OCI-LY7 (cell line): Measurements from ENCODE around the gene NOM1. TPM values are rescaled to one million over a fixed set of nuclear protein-coding genes. Genes with fewer than 3 reads are reported as not detected.

ENCODE experiments used
- BruUV-seq: library from RNA; stranded (reverse); fragments of 400-500 nt; replicated peaks from 2 replicates; lab custom pipeline; 2021; lab: Mats Ljungman, UMichigan
- CTCF ChIA-PET: fragments of 300-600 bp; sonication (Branson Sonifier 250); formaldehyde crosslinking; loops from one replicate; lab custom pipeline; 2022; ENCODE audit warnings: antibody characterized with exemption; ENCODE audit not compliant: unreplicated experiment; lab: Charles Lee
- POLR2A ChIA-PET: fragments of 300-600 bp; sonication (Branson Sonifier 250); formaldehyde crosslinking; loops from one replicate; lab custom pipeline; 2022; ENCODE audit warnings: antibody characterized with exemption; lab: Charles Lee
- DNase-seq: peaks from one replicate; pipeline ENCODE4 v3.0.0-alpha.2; 2015; ENCODE audit warnings: low spot score
- H2AFZ ChIP-seq: fragments of 200-600 bp; sonication (generic), shearing (Covaris generic); 2 replicates; pipeline ENCODE4 v1.6.1; 2014; ENCODE audit warnings: mild to moderate bottlenecking, antibody characterized with exemption, low read length, moderate library complexity
- H3K27ac ChIP-seq: fragments of 200-600 bp; sonication (generic); 2 replicates; pipeline ENCODE4 v1.5.1; 2014; ENCODE audit warnings: mixed run types, low read depth, mild to moderate bottlenecking, moderate library complexity, low read length, inconsistent platforms; ENCODE audit not compliant: poor library complexity, severe bottlenecking
- H3K36me3 ChIP-seq: fragments of 200-600 bp; sonication (generic); 2 replicates; pipeline ENCODE4 v1.6.1; 2014; ENCODE audit warnings: mild to moderate bottlenecking, antibody characterized with exemption, low read length, moderate library complexity, mixed read lengths; ENCODE audit not compliant: insufficient read depth
- H3K4me1 ChIP-seq: fragments of 200-600 bp; sonication (generic); 2 replicates; pipeline ENCODE4 v1.5.1; 2014; ENCODE audit warnings: mild to moderate bottlenecking, low read length; ENCODE audit not compliant: insufficient read depth, poor library complexity, severe bottlenecking
- H3K4me2 ChIP-seq: fragments of 200-600 bp; sonication (generic); 2 replicates; pipeline ENCODE4 v1.6.1; 2014; ENCODE audit warnings: mild to moderate bottlenecking, low read length
- H3K4me3 ChIP-seq: fragments of 200-600 bp; sonication (generic); 2 replicates; pipeline ENCODE4 v1.5.1; 2014; ENCODE audit warnings: mild to moderate bottlenecking, low read depth, low read length; ENCODE audit not compliant: poor library complexity, severe bottlenecking
- H3K79me2 ChIP-seq: fragments of 200-600 bp; sonication (generic); 2 replicates; pipeline ENCODE4 v1.6.1; 2016; ENCODE audit warnings: low read depth, mild to moderate bottlenecking, low read length, moderate library complexity, mixed read lengths; ENCODE audit not compliant: insufficient read depth
- H3K9me2 ChIP-seq: fragments of 200-600 bp; sonication (generic); 2 replicates; pipeline ENCODE4 v1.6.1; 2016; ENCODE audit warnings: mild to moderate bottlenecking, low read length, mixed read lengths; ENCODE audit not compliant: insufficient read depth
- H3K9me3 ChIP-seq: fragments of 200-600 bp; sonication (generic); 2 replicates; pipeline ENCODE4 v1.6.1; 2014; ENCODE audit warnings: mild to moderate bottlenecking, mixed run types, low read length, mixed read lengths
- H4K20me1 ChIP-seq: fragments of 200-600 bp; sonication (generic); 2 replicates; pipeline ENCODE4 v1.6.1; 2014; ENCODE audit warnings: mild to moderate bottlenecking, antibody characterized with exemption, low read length, moderate library complexity, mixed read lengths; ENCODE audit not compliant: insufficient read depth
- EZH2phosphoT487 ChIP-seq: fragments of 200-600 bp; sonication (generic); IDR thresholded peaks from 2 replicates; pipeline ENCODE4 v1.6.1; 2018; ENCODE audit warnings: low read depth, borderline replicate concordance, mild to moderate bottlenecking, mixed run types, antibody characterized with exemption, low read length, moderate library complexity, mixed read lengths
- intact Hi-C: fragments of 100-400 bp; cut with micrococcal nuclease; formaldehyde crosslinking; loops from one replicate; pipeline ENCODE4 v1.10.0; 2022; ENCODE audit not compliant: unreplicated experiment
- total RNA-seq, 2 experiments: library from RNA; depleted of rRNA in 1 of 2; stranded (reverse); fragments of >200 nt in 1 of 2; shearing (Covaris generic) in 1 of 2; gene quantifications; 2 replicates each; pipeline ENCODE4 v1.2.3, GENCODE V29; 2014 to 2022
- TF ChIP-seq, protein P1 (sequence below): fragments of 200-600 bp; sonication (generic); conservative IDR thresholded peaks from 2 replicates; pipeline ENCODE4 v1.5.1; 2014; ENCODE audit warnings: mild to moderate bottlenecking, antibody characterized with exemption, low read length, moderate library complexity, mixed read lengths

NOM1 gene
- total RNA-seq, 2 experiments from 2014 or later = 40.2 to 59.9 TPM

DNA sequence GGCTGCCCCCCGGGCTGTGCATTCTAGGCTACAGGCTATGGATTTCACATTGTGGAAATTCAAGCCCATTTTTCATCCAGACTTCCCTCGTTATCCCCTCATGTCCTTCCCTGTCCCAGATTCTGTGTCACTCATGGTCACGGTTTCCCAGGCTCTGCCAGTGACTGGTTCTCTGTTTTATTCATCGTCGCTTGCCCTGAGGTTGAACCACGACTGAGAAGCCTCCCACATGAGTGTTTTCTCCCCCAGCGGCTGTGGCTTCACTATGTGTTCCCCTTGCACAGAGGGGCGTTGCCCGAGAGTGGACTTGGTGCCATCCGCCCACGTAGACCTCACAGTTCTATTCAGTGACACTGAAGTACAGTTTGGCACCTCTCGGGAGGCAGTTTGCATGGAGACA, 14.0 kb downstream of the NOM1 start:
- ChIA-PET CTCF (no interaction called here), POLR2A (interaction anchor here (1.0 kb wide), 1 partner anchor 16 kb away, joined by 3 read pairs; no protein-coding TSS in a partner anchor)
- DNase-seq = no peak

DNA sequence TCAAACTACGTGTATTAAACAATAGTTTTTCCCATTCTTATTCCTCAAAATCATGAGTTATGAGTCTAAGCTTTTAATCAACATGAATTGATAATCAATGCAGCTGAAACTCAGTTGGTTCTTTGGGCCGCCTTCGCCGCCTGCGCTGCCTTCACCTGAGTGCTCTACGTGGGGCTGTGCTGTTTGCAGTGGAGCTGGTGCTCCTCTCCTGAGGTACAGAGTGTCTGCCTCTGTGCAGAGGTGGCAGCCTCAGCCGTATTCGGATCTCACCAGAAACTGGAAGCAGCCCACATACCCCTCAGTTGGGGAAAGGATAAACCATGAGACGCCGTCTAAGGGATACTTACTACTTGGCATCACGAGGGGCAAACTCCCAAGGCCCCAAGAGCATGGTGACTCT, 15.5 kb downstream of the NOM1 start:
- DNase-seq = no peak
- intact Hi-C loops = no loop called here
- Histone ChIP-seq H3K79me2 (peaks cover 6% of the 10 kb centered on the region; the same call in 1 of the 2 replicates), H3K4me2 (no peak overlapping the region), H3K9me2 (no peaks in the 10 kb centered on the region), H4K20me1 (no peaks in the 10 kb centered on the region), H3K9me3 (no peaks in the 10 kb centered on the region), H2AFZ (no peak overlapping the region), H3K36me3 (peaks cover 96% of the 10 kb centered on the region), H3K4me3 (no peak overlapping the region), H3K27ac (no peak overlapping the region), H3K4me1 (no peaks in the 10 kb centered on the region)
- TF ChIP-seq EZH2phosphoT487 = no peak
- TF ChIP-seq, protein P1, sequence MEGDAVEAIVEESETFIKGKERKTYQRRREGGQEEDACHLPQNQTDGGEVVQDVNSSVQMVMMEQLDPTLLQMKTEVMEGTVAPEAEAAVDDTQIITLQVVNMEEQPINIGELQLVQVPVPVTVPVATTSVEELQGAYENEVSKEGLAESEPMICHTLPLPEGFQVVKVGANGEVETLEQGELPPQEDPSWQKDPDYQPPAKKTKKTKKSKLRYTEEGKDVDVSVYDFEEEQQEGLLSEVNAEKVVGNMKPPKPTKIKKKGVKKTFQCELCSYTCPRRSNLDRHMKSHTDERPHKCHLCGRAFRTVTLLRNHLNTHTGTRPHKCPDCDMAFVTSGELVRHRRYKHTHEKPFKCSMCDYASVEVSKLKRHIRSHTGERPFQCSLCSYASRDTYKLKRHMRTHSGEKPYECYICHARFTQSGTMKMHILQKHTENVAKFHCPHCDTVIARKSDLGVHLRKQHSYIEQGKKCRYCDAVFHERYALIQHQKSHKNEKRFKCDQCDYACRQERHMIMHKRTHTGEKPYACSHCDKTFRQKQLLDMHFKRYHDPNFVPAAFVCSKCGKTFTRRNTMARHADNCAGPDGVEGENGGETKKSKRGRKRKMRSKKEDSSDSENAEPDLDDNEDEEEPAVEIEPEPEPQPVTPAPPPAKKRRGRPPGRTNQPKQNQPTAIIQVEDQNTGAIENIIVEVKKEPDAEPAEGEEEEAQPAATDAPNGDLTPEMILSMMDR = no peak
- ChIA-PET CTCF (interaction anchor here (0.5 kb wide), 1 partner anchor 423 kb away, joined by 3 read pairs; no protein-coding TSS in a partner anchor), POLR2A (interaction anchor here (0.6 kb wide), 1 partner anchor 1898 kb away, joined by 8 read pairs; no protein-coding TSS in a partner anchor)
- BruUV-seq = no TSS peak

More for the DNA sequence above, 14.0 kb downstream of the NOM1 start:
- BruUV-seq = no TSS peak
- H3K4me3 ChIP-seq = no peak overlapping the region
- H3K27ac ChIP-seq = no peak overlapping the region
- H3K4me1 ChIP-seq = no peaks in the 10 kb centered on the region
- TF ChIP-seq, protein P1 = no peak
- no peak for TF ChIP-seq EZH2phosphoT487
- no peaks in the 10 kb centered on the region for H3K9me3 ChIP-seq
- H3K4me2 ChIP-seq = no peak overlapping the region
- H3K36me3 ChIP-seq = peaks cover 95% of the 10 kb centered on the region
- intact Hi-C loops = no loop called here
- no peak overlapping the region for H2AFZ ChIP-seq
- no peaks in the 10 kb centered on the region for H4K20me1 ChIP-seq
- H3K9me2 ChIP-seq = no peaks in the 10 kb centered on the region
- peaks cover 7% of the 10 kb centered on the region; the same call in 1 of the 2 replicates for H3K79me2 ChIP-seq

DNA sequence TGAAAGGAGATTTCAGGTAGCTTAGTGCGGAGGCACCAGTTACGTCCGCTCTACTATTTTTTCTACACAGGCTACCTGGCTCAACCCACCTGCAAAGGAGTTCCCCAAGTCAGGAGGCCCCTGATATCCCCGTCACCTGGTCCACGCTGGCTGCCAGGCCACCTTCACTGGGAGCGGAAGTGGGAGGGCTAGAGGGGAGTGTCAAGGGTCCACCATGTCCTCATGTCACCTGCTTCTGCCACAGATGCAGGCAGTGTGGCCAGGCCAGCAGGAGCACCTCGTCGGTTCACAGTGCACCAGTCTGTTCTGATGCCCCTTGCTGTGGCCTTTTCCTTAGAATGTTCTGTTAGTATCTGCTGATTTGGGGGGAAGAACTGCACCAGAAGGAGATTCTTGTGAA, 16.9 kb downstream of the NOM1 start:
- TF ChIP-seq EZH2phosphoT487 = no peak
- TF ChIP-seq, protein P1 = no peak
- ChIA-PET CTCF (no interaction called here), POLR2A (no interaction called here)
- Histone ChIP-seq H3K36me3 (peaks cover 96% of the 10 kb centered on the region), H3K79me2 (no peaks in the 10 kb centered on the region), H3K4me2 (no peak overlapping the region), H3K9me2 (no peaks in the 10 kb centered on the region), H3K9me3 (no peaks in the 10 kb centered on the region), H3K4me3 (no peak overlapping the region), H3K4me1 (no peaks in the 10 kb centered on the region), H2AFZ (no peak overlapping the region), H4K20me1 (no peaks in the 10 kb centered on the region), H3K27ac (no peak overlapping the region)
- DNase-seq = no peak
- intact Hi-C loops = no loop called here
- BruUV-seq = no TSS peak
